Measurements from ENCODE around the gene CDKL4. TPM values are rescaled to one million over a fixed set of nuclear protein-coding genes. Genes with fewer than 3 reads are reported as not detected.
A peak's percentile ranks its signal among the peaks of the same experiment; 100 is the strongest.

The CDKL4 gene
- total and polyA plus RNA-seq, 2 of the 13 experiments (the other 11 are each of a cell fraction or from before 2014, with no cell fraction given), result 0.29 to 0.50 TPM

DNA sequence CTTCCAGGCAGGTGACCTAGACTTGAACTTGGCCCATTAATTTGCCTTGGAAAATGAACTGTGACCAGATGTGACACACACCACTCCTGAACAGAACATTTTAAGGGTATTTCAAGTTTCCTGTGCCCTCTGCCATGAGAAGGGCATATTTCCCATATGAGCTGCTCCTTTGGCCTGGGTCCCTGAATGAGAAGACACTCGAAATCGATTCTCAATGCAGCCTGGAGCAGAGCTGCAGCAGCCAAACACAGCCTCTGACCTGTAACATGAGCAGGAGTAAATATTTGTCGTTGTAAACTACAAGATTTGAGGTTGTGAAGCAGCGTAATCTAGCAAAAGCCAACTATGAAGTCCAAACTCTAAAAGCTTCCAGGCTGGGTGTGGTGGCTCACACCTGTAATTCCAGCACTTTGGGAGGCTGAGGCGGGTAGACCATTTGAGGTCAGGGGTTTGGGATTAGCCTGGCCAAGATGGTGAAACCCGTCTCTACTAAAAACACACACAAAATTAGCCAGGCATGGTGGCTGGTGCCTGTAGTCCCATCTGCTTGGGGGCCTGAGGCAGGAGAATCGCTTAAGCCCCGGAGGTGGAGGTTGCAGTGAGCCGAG lies 92.8 kb downstream of the CDKL4 start (continued):
- TF ChIP-seq GABPA (IDR thresholded peaks at IDR 0.05; ENCODE audit: low read depth, low read length) (no peak), GABPA (CRISPR knock-in tag; IDR thresholded peaks at IDR 0.05; ENCODE audit: low read depth) (peak; percentile 44; the same call in 1 of the 2 replicates), ZNF24 (IDR thresholded peaks at IDR 0.05) (no peak), FOXJ3 (CRISPR knock-in tag; IDR thresholded peaks at IDR 0.05; ENCODE audit: borderline replicate concordance) (peak; percentile 99), ZNF713 (CRISPR knock-in tag; IDR thresholded peaks at IDR 0.05) (no peak), KLF15 (CRISPR knock-in tag; IDR thresholded peaks at IDR 0.05; ENCODE audit: borderline replicate concordance) (no peak), SP5 (CRISPR knock-in tag; IDR thresholded peaks at IDR 0.05; ENCODE audit: borderline replicate concordance, low read depth) (peak; percentile 38; the same call in 1 of the 2 replicates), CENPX (CRISPR knock-in tag; IDR thresholded peaks at IDR 0.05) (no peak), ATF1 (CRISPR knock-in tag; IDR thresholded peaks at IDR 0.05) (peak; percentile 44; the same call in 1 of the 2 replicates), ZBTB8A (CRISPR knock-in tag; IDR thresholded peaks at IDR 0.05; ENCODE audit: borderline replicate concordance, low read depth) (no peak), ZNF782 (CRISPR knock-in tag; IDR thresholded peaks at IDR 0.05; ENCODE audit: borderline replicate concordance) (no peak), KMT2B (CRISPR knock-in tag; IDR thresholded peaks at IDR 0.05) (peak; percentile 47; the same call in 1 of the 2 replicates), LCORL (IDR thresholded peaks at IDR 0.05) (peak; percentile 69; the same call in 1 of the 2 replicates), LCORL (CRISPR knock-in tag; IDR thresholded peaks at IDR 0.05) (peak; percentile 93), HNRNPL (IDR thresholded peaks at IDR 0.05; ENCODE audit: low read depth, low read length) (no peak), EP300 (IDR thresholded peaks at IDR 0.05; ENCODE audit: low read depth in 2 of 2, low read length in 2 of 2) (peak in 1 of 2 experiments; percentile 88; a peak in 2 of 4 replicates), EP300 (CRISPR knock-in tag; IDR thresholded peaks at IDR 0.05; ENCODE audit: borderline replicate concordance) (0 out of 2 replicates have a peak, but pooled peaks have one; percentile 16), RFX1 (IDR thresholded peaks at IDR 0.05) (no peak), ZNF292 (CRISPR knock-in tag; IDR thresholded peaks at IDR 0.05; ENCODE audit: borderline replicate concordance, low read depth) (peak; percentile 93; the same call in 1 of the 2 replicates), ZNF430 (CRISPR knock-in tag; IDR thresholded peaks at IDR 0.05) (0 out of 2 replicates have a peak, but pooled peaks have one; percentile 52), ZNF598 (CRISPR knock-in tag; IDR thresholded peaks at IDR 0.05; ENCODE audit: borderline replicate concordance) (peak; percentile 58; the same call in 1 of the 2 replicates), ZNF138 (CRISPR knock-in tag; IDR thresholded peaks at IDR 0.05; ENCODE audit: low read depth) (no peak)
- TF ChIP-seq, protein P1, sequence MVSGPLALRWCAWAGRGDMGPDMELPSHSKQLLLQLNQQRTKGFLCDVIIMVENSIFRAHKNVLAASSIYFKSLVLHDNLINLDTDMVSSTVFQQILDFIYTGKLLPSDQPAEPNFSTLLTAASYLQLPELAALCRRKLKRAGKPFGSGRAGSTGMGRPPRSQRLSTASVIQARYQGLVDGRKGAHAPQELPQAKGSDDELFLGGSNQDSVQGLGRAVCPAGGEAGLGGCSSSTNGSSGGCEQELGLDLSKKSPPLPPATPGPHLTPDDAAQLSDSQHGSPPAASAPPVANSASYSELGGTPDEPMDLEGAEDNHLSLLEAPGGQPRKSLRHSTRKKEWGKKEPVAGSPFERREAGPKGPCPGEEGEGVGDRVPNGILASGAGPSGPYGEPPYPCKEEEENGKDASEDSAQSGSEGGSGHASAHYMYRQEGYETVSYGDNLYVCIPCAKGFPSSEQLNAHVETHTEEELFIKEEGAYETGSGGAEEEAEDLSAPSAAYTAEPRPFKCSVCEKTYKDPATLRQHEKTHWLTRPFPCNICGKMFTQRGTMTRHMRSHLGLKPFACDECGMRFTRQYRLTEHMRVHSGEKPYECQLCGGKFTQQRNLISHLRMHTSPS (CRISPR knock-in tag; IDR thresholded peaks at IDR 0.05; ENCODE audit: low read depth), result no peak
- TF ChIP-seq, protein P2, sequence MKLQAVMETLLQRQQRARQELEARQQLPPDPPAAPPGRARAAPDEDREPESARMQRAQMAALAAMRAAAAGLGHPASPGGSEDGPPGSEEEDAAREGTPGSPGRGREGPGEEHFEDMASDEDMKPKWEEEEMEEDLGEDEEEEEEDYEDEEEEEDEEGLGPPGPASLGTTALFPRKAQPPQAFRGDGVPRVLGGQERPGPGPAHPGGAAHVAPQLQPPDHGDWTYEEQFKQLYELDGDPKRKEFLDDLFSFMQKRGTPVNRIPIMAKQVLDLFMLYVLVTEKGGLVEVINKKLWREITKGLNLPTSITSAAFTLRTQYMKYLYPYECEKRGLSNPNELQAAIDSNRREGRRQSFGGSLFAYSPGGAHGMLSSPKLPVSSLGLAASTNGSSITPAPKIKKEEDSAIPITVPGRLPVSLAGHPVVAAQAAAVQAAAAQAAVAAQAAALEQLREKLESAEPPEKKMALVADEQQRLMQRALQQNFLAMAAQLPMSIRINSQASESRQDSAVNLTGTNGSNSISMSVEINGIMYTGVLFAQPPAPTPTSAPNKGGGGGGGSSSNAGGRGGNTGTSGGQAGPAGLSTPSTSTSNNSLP (IDR thresholded peaks at IDR 0.05; ENCODE audit: low read depth, low read length), result peak; percentile 82
- TF ChIP-seq, protein P3, sequence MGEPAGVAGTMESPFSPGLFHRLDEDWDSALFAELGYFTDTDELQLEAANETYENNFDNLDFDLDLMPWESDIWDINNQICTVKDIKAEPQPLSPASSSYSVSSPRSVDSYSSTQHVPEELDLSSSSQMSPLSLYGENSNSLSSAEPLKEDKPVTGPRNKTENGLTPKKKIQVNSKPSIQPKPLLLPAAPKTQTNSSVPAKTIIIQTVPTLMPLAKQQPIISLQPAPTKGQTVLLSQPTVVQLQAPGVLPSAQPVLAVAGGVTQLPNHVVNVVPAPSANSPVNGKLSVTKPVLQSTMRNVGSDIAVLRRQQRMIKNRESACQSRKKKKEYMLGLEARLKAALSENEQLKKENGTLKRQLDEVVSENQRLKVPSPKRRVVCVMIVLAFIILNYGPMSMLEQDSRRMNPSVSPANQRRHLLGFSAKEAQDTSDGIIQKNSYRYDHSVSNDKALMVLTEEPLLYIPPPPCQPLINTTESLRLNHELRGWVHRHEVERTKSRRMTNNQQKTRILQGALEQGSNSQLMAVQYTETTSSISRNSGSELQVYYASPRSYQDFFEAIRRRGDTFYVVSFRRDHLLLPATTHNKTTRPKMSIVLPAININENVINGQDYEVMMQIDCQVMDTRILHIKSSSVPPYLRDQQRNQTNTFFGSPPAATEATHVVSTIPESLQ (CRISPR knock-in tag; conservative IDR thresholded peaks at IDR 0.05), result no peak

All from HepG2 (cell line).